ENCODE measurements around the gene SUPT5H.

SUPT5H gene

GRCh38 chr19:39426170-39426569 is 19.2 kb upstream of the SUPT5H start:
- TF ChIP-seq CTCF (IDR thresholded peaks at IDR 0.05; ENCODE audit: extremely low read depth, insufficient read depth, missing control alignments): no peak
- in situ Hi-C loops (cut with MboI; ENCODE audit: low pct_unique_long_range_greater_than_20kb, low sequenced_read_pairs, unreplicated experiment): no loop called here
- no peak for DNase-seq (ENCODE audit: low spot score)

GRCh38 chr19:39427707-39428106 is 17.7 kb upstream of the SUPT5H start:
- in situ Hi-C loops (cut with MboI; ENCODE audit: low pct_unique_long_range_greater_than_20kb, low sequenced_read_pairs, unreplicated experiment): no loop called here
- TF ChIP-seq CTCF (IDR thresholded peaks at IDR 0.05; ENCODE audit: extremely low read depth, insufficient read depth, missing control alignments): no peak
- no peak for DNase-seq (ENCODE audit: low spot score)

GRCh38 chr19:39428283-39429112 is 16.9 kb upstream of the SUPT5H start:
- DNase-seq (ENCODE audit: low spot score): no peak
- in situ Hi-C loops (cut with MboI; ENCODE audit: low pct_unique_long_range_greater_than_20kb, low sequenced_read_pairs, unreplicated experiment): no loop called here
- TF ChIP-seq CTCF (IDR thresholded peaks at IDR 0.05; ENCODE audit: extremely low read depth, insufficient read depth, missing control alignments): no peak

GRCh38 chr19:39430675-39431593 is 14.4 kb upstream of the SUPT5H start:
- no peak for TF ChIP-seq CTCF (IDR thresholded peaks at IDR 0.05; ENCODE audit: extremely low read depth, insufficient read depth, missing control alignments)
- in situ Hi-C loops (cut with MboI; ENCODE audit: low pct_unique_long_range_greater_than_20kb, low sequenced_read_pairs, unreplicated experiment): loop anchor here (10.0 kb wide), 1 partner anchor 104 kb away; the partner anchor contains the start of gene EID2B
- peak; percentile 42 for DNase-seq (ENCODE audit: low spot score)

- TF ChIP-seq CTCF (IDR thresholded peaks at IDR 0.05; ENCODE audit: extremely low read depth, insufficient read depth, missing control alignments): no peak
- in situ Hi-C loops (cut with MboI; ENCODE audit: low pct_unique_long_range_greater_than_20kb, low sequenced_read_pairs, unreplicated experiment): loop anchor here (10.0 kb wide), 1 partner anchor 102 kb away; the partner anchor contains the start of gene EID2B
- no peak for DNase-seq (ENCODE audit: low spot score)
These were observed 12.7 kb upstream of the SUPT5H start for GRCh38 chr19:39432677-39433025.

GRCh38 chr19:39433480-39434079 is 11.8 kb upstream of the SUPT5H start:
- in situ Hi-C loops (cut with MboI; ENCODE audit: low pct_unique_long_range_greater_than_20kb, low sequenced_read_pairs, unreplicated experiment): loop anchor here (10.0 kb wide), 1 partner anchor 101 kb away; the partner anchor contains the start of gene EID2B
- no peak for DNase-seq (ENCODE audit: low spot score)
- no peak for TF ChIP-seq CTCF (IDR thresholded peaks at IDR 0.05; ENCODE audit: extremely low read depth, insufficient read depth, missing control alignments)
